ENCODE results near the gene GIMAP7.

The GIMAP7 gene

DNA sequence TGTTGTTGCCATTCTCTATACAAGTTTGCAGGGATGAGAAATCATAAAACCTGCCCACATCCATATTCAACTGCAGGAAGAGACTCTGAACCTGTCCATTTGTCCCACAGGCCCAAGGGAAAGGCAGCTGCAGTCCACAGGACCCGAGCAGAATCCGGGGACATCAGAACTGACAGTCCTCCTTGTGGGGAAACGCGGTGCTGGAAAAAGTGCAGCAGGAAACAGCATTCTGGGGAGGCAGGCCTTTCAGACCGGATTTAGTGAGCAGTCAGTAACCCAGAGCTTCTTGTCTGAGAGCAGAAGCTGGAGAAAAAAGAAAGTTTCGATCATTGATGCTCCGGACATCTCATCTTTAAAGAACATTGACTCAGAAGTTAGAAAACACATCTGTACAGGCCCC lies 40.8 kb upstream of the GIMAP7 start:
- Histone ChIP-seq H3K4me2 (ENCODE audit: low read depth, low read length) (no peak overlapping the region), H3K9me2 (replicated peaks; ENCODE audit: insufficient read depth, low read length) (no peaks in the 10 kb centered on the region), H3K4me3 (ENCODE audit: low read length) (no peak overlapping the region), H2AFZ (ENCODE audit: low read length) (no peak overlapping the region), H4K20me1 (ENCODE audit: insufficient read depth, low read length) (no peaks in the 10 kb centered on the region), H3K27ac (ENCODE audit: low read length) (no peak overlapping the region), H3K4me1 (ENCODE audit: low read length) (no peaks in the 10 kb centered on the region), H3K79me2 (ENCODE audit: low read length) (no peaks in the 10 kb centered on the region), H3K36me3 (replicated peaks; ENCODE audit: insufficient read depth, low read length) (no peaks in the 10 kb centered on the region), H3K9me3 (replicated peaks; ENCODE audit: insufficient read depth, low read length) (no peaks in the 10 kb centered on the region), H3F3A (ENCODE audit: insufficient read depth, low read length) (no peaks in the 10 kb centered on the region), H3K9ac (ENCODE audit: low read length) (no peak overlapping the region), H3K27me3 (replicated peaks; ENCODE audit: insufficient read depth, low read length) (no peaks in the 10 kb centered on the region)
- TF ChIP-seq EZH2phosphoT487 (IDR thresholded peaks at IDR 0.05; ENCODE audit: low read length) (no peak), EZH2 (optimal IDR thresholded peaks at IDR 0.05; ENCODE audit: low read depth, low read length) (no peak)
- TF ChIP-seq, protein P1, sequence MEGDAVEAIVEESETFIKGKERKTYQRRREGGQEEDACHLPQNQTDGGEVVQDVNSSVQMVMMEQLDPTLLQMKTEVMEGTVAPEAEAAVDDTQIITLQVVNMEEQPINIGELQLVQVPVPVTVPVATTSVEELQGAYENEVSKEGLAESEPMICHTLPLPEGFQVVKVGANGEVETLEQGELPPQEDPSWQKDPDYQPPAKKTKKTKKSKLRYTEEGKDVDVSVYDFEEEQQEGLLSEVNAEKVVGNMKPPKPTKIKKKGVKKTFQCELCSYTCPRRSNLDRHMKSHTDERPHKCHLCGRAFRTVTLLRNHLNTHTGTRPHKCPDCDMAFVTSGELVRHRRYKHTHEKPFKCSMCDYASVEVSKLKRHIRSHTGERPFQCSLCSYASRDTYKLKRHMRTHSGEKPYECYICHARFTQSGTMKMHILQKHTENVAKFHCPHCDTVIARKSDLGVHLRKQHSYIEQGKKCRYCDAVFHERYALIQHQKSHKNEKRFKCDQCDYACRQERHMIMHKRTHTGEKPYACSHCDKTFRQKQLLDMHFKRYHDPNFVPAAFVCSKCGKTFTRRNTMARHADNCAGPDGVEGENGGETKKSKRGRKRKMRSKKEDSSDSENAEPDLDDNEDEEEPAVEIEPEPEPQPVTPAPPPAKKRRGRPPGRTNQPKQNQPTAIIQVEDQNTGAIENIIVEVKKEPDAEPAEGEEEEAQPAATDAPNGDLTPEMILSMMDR (IDR thresholded peaks at IDR 0.05; ENCODE audit: low read length) = no peak
- DNase-seq = peak; percentile 2

DNA sequence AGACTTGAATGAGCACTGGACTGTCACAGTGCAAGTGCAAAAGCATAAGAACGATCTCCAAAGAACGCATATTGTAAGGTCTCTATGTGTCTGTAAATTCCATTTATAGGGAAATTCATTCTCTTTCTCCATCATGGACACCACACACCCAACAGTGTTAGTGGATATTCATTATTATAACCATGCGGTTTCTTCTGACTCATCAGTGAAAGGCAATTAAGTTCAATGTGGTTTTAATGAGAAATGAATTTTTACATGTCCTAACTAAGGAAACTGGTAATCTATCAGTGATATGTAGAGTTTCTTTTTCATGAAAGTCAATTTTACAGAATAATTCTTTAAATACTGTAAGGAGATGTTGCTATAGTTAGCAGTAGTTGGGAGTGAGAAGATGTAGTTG lies 38.4 kb upstream of the GIMAP7 start:
- DNase-seq = no peak
- Histone ChIP-seq H3K27me3 (replicated peaks; ENCODE audit: insufficient read depth, low read length) (no peaks in the 10 kb centered on the region), H3K9me3 (replicated peaks; ENCODE audit: insufficient read depth, low read length) (no peaks in the 10 kb centered on the region)

DNA sequence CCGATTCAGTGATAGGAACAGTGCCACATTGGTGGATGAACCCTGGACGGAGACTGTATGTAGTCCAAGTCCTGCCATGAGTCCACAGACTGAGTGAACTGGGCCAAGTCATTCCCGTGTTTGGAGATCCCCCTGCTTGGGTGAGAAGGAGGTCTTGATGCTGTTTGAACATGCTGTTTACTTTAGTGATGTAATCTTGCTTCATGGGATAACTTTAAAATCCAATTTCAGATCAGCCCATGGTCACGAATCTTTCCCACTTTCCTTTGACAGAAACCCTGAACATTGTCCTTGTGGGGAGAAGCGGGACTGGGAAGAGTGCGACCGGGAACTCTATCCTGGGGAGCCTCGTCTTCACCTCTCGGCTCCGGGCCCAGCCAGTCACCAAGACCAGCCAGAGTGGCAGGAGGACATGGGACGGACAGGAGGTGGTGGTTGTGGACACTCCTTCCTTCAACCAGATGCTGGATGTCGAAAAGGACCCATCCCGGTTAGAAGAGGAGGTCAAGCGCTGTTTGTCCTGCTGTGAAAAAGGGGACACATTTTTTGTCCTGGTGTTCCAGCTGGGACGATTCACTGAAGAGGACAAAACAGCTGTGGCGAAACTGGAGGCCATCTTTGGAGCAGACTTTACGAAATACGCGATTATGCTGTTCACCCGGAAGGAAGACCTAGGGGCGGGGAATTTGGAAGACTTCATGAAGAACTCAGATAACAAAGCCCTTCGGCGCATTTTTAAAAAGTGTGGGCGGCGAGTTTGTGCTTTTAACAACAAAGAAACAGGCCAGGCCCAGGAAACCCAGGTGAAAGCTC lies 37.6 kb upstream of the GIMAP7 start:
- Histone ChIP-seq H3K27ac (ENCODE audit: low read length) (no peak overlapping the region), H4K20me1 (ENCODE audit: insufficient read depth, low read length) (no peaks in the 10 kb centered on the region), H3F3A (ENCODE audit: insufficient read depth, low read length) (no peaks in the 10 kb centered on the region), H3K9me3 (replicated peaks; ENCODE audit: insufficient read depth, low read length) (no peaks in the 10 kb centered on the region), H3K4me1 (ENCODE audit: low read length) (no peaks in the 10 kb centered on the region), H3K79me2 (ENCODE audit: low read length) (no peaks in the 10 kb centered on the region), H3K4me2 (ENCODE audit: low read depth, low read length) (no peak overlapping the region), H3K9ac (ENCODE audit: low read length) (no peak overlapping the region), H3K36me3 (replicated peaks; ENCODE audit: insufficient read depth, low read length) (no peaks in the 10 kb centered on the region), H3K27me3 (replicated peaks; ENCODE audit: insufficient read depth, low read length) (no peaks in the 10 kb centered on the region), H3K4me3 (ENCODE audit: low read length) (no peak overlapping the region), H3K9me2 (replicated peaks; ENCODE audit: insufficient read depth, low read length) (no peaks in the 10 kb centered on the region), H2AFZ (ENCODE audit: low read length) (no peak overlapping the region)
- no peak for TF ChIP-seq EZH2 (optimal IDR thresholded peaks at IDR 0.05; ENCODE audit: low read depth, low read length)
- no peak for TF ChIP-seq EZH2phosphoT487 (IDR thresholded peaks at IDR 0.05; ENCODE audit: low read length)
- TF ChIP-seq, protein P1 (IDR thresholded peaks at IDR 0.05; ENCODE audit: low read length) = no peak
- no peak for DNase-seq

More for the DNA sequence above, 38.4 kb upstream of the GIMAP7 start:
- Histone ChIP-seq H3F3A (ENCODE audit: insufficient read depth, low read length) (no peaks in the 10 kb centered on the region), H3K27ac (ENCODE audit: low read length) (no peak overlapping the region), H3K9ac (ENCODE audit: low read length) (no peak overlapping the region), H3K4me2 (ENCODE audit: low read depth, low read length) (no peak overlapping the region), H3K36me3 (replicated peaks; ENCODE audit: insufficient read depth, low read length) (no peaks in the 10 kb centered on the region), H3K79me2 (ENCODE audit: low read length) (no peaks in the 10 kb centered on the region), H3K9me2 (replicated peaks; ENCODE audit: insufficient read depth, low read length) (no peaks in the 10 kb centered on the region), H2AFZ (ENCODE audit: low read length) (no peak overlapping the region), H3K4me1 (ENCODE audit: low read length) (no peaks in the 10 kb centered on the region), H4K20me1 (ENCODE audit: insufficient read depth, low read length) (no peaks in the 10 kb centered on the region), H3K4me3 (ENCODE audit: low read length) (no peak overlapping the region)
- TF ChIP-seq EZH2 (optimal IDR thresholded peaks at IDR 0.05; ENCODE audit: low read depth, low read length) (no peak), EZH2phosphoT487 (IDR thresholded peaks at IDR 0.05; ENCODE audit: low read length) (no peak)
- TF ChIP-seq, protein P1 (IDR thresholded peaks at IDR 0.05; ENCODE audit: low read length) = no peak
